IPS-NIHi7 (cell line): ENCODE data around the gene POU5F1.
"Not testable (repeated sequence)": the region's sequence is repeated elsewhere in the genome, so short reads cannot be mapped to it uniquely, and the experiment has no call there.

Source experiments
- DNase-seq: peaks from one replicate; pipeline ENCODE4 v3.0.0; 2012; ENCODE audit warnings: mixed read lengths; ENCODE audit errors: extremely low spot score

POU5F1 gene

DNA sequence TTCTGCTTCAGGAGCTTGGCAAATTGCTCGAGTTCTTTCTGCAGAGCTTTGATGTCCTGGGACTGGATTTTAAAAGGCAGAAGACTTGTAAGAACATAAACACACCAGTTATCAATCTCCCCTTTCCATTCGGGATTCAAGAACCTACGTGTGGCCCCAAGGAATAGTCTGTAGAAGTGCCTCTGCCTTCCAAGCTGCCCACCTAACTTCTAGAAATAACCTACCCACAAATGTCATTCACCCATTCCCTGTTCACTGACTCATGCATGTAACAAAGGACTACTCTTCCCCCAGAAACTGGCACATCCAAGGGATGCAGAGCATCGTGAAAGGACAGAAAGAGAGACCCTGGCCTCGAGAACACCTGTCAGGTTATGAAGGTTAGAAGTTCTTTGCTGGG lies 4.5 kb downstream of the POU5F1 start:
- DNase-seq: no peak

- not testable (repeated sequence) for DNase-seq
Observed at GRCh38 chr6:31165064-31165832, 5.2 kb downstream of the POU5F1 start.

DNA sequence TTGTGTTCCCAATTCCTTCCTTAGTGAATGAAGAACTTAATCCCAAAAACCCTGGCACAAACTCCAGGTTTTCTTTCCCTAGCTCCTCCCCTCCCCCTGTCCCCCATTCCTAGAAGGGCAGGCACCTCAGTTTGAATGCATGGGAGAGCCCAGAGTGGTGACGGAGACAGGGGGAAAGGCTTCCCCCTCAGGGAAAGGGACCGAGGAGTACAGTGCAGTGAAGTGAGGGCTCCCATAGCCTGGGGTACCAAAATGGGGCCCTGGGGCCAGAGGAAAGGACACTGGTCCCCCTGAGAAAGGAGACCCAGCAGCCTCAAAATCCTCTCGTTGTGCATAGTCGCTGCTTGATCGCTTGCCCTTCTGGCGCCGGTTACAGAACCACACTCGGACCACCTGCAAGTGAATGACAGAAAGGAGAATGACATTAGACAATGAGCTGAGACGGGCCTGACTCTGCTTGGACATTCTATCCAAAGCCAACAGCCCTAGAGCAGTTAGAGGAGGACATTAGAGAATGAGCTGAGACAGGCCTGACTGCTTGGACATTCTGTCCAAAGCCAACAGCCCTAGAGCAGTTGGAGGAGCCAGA lies 5.9 kb downstream of the POU5F1 start:
- DNase-seq: not testable (repeated sequence)

GRCh38 chr6:31163922-31164321 lies 6.6 kb downstream of the POU5F1 start:
- no peak for DNase-seq

DNA sequence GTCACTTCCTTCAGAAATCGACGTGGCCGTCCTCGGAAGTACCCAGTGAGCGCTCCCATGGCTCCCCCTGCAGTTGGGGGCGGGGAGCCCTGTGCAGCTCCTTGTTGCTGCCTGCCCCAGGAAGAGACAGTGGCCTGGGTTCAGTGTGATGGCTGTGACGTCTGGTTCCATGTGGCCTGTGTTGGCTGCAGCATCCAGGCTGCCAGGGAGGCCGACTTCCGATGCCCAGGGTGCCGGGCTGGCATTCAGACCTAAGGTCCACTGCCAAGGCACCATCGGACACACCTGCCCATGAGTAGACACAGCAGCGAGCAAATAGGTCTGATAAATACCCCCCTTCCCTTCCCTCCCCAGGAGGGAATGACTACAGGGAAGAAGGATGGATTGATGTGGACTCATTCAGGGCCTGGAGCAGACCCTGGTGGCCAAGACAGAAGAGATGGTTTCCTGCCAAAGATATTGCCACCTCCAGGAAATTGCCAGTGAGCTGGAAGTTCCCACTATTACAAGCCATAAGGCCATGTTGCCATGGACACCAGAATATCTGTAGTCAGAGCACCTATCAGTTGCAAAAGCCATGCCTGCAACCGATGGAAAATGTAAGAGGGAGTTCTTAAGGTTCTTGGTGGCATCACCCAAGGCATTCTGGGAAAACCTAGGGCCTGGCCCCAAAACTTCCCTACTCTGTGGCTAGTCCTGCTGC lies 7.9 kb downstream of the POU5F1 start:
- DNase-seq: peak; percentile 42

DNA sequence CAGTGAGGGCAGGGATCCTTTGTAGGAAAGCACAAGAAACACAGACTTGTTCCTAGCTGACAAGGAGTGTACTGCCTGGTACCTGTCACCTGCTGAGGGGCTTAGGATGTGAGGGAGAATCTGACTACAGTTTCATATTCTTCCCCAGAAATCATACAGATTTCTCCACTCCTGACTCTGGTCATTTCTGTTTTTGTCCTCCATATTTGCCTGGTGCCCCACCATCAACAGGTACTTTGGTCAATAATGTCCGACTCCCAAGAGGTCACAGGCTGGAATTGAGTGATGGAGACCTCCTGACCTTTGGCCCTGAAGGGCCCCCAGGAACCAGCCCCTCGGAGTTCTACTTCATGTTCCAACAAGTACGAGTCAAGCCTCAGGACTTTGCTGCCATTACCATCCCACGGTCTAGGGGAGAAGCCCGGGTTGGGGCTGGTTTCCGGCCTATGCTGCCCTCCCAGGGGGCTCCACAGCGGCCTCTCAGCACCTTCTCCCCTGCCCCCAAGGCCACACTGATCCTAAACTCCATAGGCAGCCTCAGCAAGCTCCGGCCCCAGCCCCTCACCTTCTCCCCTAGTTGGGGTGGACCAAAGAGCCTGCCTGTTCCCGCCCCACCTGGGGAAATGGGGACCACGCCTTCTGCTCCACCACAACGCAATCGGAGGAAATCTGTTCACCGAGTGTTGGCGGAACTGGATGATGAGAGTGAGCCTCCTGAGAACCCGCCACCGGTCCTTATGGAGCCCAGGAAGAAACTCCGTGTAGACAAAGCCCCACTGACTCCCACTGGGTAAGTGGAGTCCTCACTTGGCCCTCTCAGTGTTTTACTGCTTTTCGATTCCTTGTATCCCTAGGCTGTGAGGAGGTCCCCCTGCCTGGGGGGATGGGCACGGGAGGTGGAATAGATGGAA lies 9.0 kb downstream of the POU5F1 start:
- DNase-seq: no peak

- peak; percentile 60 for DNase-seq
Observed at GRCh38 chr6:31158863-31159855, 11.3 kb downstream of the POU5F1 start.

DNA sequence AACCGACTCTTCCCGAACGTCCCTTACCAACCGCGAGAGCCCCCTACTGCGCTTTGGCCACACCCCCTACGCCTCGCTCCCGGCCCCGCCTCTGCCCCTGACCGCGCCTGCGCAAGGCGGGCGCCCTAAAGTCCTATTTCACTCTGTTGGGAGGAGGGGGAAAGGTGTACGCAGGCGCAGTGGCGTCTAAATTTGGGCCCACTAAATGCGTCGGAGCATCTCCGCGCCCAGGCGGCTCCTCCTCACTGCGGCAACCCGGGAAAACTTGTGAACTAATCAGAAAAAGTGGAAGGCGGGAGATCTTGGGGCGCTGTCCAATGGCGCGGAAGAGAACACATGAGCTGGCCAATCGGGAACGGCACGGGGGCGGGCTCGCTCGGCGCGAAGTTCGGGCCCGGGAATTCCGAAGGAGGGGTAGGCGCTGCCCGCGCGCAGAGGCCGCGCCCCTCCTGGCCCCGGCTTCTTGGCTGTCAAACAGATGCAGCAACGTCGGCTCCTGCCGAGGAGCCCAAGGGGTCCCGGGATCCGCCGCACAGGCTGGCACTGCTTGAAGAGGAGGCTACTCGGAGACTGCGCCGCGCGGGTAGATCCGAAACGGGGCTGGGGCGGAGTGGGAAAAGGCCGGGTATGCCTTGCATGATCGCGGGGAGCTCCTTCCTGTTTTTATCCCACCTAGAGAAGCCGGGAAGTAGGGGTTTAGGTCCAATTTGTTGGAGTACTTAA lies 12.2 kb downstream of the POU5F1 start, which contains the start of gene TCF19:
Gene TCF19 (plus strand): TSS at position 450 of the 723 bp plus-strand sequence. CDS start 881 bp downstream, outside the sequence.
- DNase-seq: peak; percentile 99

- DNase-seq: peak; percentile 26
Observed at GRCh38 chr6:31157513-31158139, 12.9 kb downstream of the POU5F1 start, which contains the start of gene CCHCR1. CCHCR1 (minus strand) TSS chr6:31157802; CDS start chr6:31157600, 202 bp downstream.

DNA sequence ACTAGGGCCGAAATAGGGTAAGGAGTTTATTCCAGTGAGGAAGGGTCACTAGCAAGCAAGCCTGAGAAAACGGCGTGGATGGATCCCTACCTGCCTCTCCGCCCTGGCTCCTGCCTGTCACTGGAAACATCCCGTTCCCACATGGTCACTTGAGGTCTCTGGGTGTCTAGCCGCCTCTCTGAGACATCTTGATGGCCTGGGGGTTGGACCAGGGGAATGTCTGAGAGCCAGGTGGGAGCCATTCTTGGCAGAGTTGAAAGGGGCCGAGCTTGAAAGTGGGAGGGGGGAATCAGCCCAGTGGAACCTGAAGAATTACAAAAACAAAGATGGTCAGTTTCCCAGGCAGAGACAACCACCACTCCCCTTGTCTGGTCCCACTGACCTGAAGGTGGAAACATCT lies 13.8 kb downstream of the POU5F1 start:
- no peak for DNase-seq

GRCh38 chr6:31154436-31154835 lies 16.0 kb downstream of the POU5F1 start:
- no peak for DNase-seq

DNA sequence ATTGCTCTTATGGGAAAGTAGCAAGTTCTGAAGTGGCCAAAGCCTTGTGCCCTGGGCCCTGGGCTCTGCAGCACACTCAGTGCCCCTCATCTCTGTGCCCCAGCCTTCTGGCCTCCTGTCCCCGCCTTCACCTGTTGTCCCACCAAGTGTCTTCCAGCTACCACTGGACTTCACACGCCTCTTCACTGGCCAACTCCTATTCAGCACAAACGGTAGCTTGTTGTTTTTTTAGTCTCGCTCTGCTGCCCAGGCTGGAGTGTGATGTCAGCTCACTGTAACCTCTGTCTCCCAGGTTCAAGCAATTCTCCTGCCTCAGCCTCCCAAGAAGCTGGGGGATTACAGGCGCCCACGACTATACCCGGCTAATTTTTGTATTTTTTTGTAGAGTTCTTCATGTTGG lies 17.7 kb downstream of the POU5F1 start:
- DNase-seq: no peak

- no peak for DNase-seq
Observed at GRCh38 chr6:31149827-31150447, 20.5 kb downstream of the POU5F1 start.

- no peak for DNase-seq
Observed at GRCh38 chr6:31145386-31145785, 25.1 kb downstream of the POU5F1 start.

- no peak for DNase-seq
Observed at GRCh38 chr6:31144970-31145340, 25.5 kb downstream of the POU5F1 start.

GRCh38 chr6:31144296-31144969 lies 26.0 kb downstream of the POU5F1 start:
- no peak for DNase-seq

DNA sequence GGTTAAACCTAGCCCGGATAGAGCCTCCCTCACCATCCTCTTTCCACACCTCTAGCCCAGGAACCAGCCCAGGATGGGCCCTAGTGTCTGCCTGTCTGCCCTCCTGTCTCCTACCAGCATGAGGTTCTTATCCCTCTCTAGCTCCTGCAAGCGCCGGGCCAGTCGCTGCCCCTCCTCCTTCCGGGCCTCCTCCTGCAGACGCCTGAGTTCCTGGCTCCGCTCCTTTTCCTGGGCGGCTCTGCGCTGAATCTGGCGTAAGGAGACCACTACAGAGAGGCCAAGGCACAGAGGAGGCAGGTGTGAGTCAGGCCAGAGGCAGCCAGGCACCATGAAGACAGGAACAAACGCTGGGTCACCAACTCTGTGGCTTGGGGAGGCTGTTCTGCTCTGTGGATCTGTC lies 27.3 kb downstream of the POU5F1 start:
- peak; percentile 78 for DNase-seq

DNA sequence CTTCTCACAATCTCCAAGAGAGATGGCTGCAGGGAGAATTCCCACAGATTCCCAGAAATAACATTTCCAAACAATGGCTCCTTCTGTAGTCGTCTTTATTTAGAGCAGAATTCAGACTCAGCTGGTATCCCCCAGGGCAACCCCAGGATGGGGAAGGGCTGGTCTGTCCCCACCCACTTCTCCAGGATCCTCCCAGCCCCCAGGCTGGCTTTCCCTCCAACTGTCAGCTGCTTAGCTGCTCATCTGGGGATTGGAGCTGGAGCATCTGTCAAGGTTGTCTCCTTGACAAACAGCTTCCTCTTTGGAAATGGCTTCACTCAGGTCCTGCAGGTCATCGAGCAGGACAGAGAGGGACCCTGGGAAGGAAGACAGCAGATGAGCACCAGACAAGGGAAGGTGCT lies 28.1 kb downstream of the POU5F1 start:
- no peak for DNase-seq
